ENCODE results near the gene CDH13.

DNA sequence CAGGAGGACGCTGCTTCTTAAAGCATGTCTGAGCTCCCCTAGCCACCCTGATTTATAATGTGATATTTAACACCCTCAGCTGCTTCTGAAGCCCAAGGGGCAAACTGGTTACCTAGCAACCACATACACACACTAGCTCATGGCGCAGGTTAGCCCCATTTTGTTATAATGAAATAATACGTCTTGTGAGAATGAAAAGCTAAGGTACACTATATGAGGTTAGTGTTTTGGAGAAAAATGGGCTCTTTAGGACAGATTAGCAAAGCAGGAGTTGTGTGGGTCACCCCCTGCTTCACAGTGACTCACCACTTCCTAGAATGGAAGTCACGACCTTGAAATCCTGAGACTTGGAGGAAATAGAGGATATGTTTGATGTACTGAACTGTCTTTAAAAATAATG is 776.2 kb downstream of the CDH13 start:
- TF ChIP-seq, protein P1, sequence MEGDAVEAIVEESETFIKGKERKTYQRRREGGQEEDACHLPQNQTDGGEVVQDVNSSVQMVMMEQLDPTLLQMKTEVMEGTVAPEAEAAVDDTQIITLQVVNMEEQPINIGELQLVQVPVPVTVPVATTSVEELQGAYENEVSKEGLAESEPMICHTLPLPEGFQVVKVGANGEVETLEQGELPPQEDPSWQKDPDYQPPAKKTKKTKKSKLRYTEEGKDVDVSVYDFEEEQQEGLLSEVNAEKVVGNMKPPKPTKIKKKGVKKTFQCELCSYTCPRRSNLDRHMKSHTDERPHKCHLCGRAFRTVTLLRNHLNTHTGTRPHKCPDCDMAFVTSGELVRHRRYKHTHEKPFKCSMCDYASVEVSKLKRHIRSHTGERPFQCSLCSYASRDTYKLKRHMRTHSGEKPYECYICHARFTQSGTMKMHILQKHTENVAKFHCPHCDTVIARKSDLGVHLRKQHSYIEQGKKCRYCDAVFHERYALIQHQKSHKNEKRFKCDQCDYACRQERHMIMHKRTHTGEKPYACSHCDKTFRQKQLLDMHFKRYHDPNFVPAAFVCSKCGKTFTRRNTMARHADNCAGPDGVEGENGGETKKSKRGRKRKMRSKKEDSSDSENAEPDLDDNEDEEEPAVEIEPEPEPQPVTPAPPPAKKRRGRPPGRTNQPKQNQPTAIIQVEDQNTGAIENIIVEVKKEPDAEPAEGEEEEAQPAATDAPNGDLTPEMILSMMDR (IDR thresholded peaks at IDR 0.05) = no peak
- no peak for TF ChIP-seq POLR2A (IDR thresholded peaks at IDR 0.05)

Data from adrenal gland (tissue), 5 donors.